HG02885 (cell line): ENCODE results near the gene RNF5.
"Not testable (repeated sequence)": the region's sequence is repeated elsewhere in the genome, so short reads cannot be mapped to it uniquely, and the experiment has no call there.

Experiments used
- ATAC-seq: cut with Tn5 transposase; IDR thresholded peaks from one replicate; pipeline ENCODE4 v1.9.1; 2021; ENCODE audit warnings: mild to moderate bottlenecking; ENCODE audit not compliant: unreplicated experiment, poor library complexity

Gene RNF5

GRCh38 chr6:32174416-32174815 lies 3.8 kb upstream of the RNF5 start:
- no peak for ATAC-seq

GRCh38 chr6:32175322-32175710 lies 2.9 kb upstream of the RNF5 start:
- ATAC-seq = no peak

- ATAC-seq = peak; percentile 50
These were observed 2.3 kb upstream of the RNF5 start, which contains the start of gene AGPAT1 for GRCh38 chr6:32175711-32176475. Gene AGPAT1, minus strand, starts transcription at chr6:32176084. Its CDS starts 4,588 bp downstream, at chr6:32171496.

GRCh38 chr6:32176476-32177182 lies 1.6 kb upstream of the RNF5 start:
- ATAC-seq = no peak

GRCh38 chr6:32177183-32177787 lies 920 bp upstream of the RNF5 start:
- no peak for ATAC-seq

GRCh38 chr6:32178547-32179440 lies 589 bp downstream of the RNF5 start:
- no peak for ATAC-seq

- ATAC-seq = no peak
These were observed 1.7 kb downstream of the RNF5 start for GRCh38 chr6:32179766-32180405.

- no peak for ATAC-seq
These were observed 3.0 kb downstream of the RNF5 start for GRCh38 chr6:32181148-32181702.

GRCh38 chr6:32181915-32182529 lies 3.8 kb downstream of the RNF5 start:
- ATAC-seq = no peak

GRCh38 chr6:32182555-32182981 lies 4.4 kb downstream of the RNF5 start:
- no peak for ATAC-seq

GRCh38 chr6:32183030-32183429 lies 4.8 kb downstream of the RNF5 start:
- no peak for ATAC-seq

- ATAC-seq = no peak
These were observed 5.4 kb downstream of the RNF5 start for GRCh38 chr6:32183483-32184083.

GRCh38 chr6:32184084-32184640 lies 6.0 kb downstream of the RNF5 start, which contains the start of gene AGER:
Gene AGER, minus strand, starts transcription at chr6:32184253. Its CDS starts 31 bp downstream, at chr6:32184222.
- no peak for ATAC-seq

- ATAC-seq = not testable (repeated sequence)
These were observed 7.5 kb downstream of the RNF5 start for GRCh38 chr6:32185681-32186131.

GRCh38 chr6:32186151-32186840 lies 8.1 kb downstream of the RNF5 start:
- not testable (repeated sequence) for ATAC-seq

GRCh38 chr6:32187009-32187709 lies 9.0 kb downstream of the RNF5 start:
- ATAC-seq = no peak
